ENCODE data around the gene HLA-B. TPM values are rescaled to one million over a fixed set of nuclear protein-coding genes. Genes with fewer than 3 reads are reported as not detected.
"Not testable (repeated sequence)": the region's sequence is repeated elsewhere in the genome, so short reads cannot be mapped to it uniquely, and the experiment has no call there.

HLA-B gene
- total RNA-seq, 2 experiments from 2014 or later = 4,654 to 4,702 TPM

GRCh38 chr6:31378062-31378720, 21.2 kb upstream of the HLA-B start:
- no peaks in the 10 kb centered on the region for H3K36me3 Mint-ChIP-seq (ENCODE audit: low read depth)
- H3K27ac Mint-ChIP-seq = no peak overlapping the region
- no peak for DNase-seq
- H3K4me1 Mint-ChIP-seq = no peaks in the 10 kb centered on the region
- POLR2A ChIA-PET = no interaction called here
- H3K27me3 Mint-ChIP-seq = peaks cover 30% of the 10 kb centered on the region
- H3K4me3 Mint-ChIP-seq = no peak overlapping the region
- H3K9me3 Mint-ChIP-seq = no peaks in the 10 kb centered on the region
- CTCF ChIA-PET = interaction anchor here (0.6 to 3.5 kb wide), 3 partner anchors 12 to 182 kb away, joined by 3 to 16 read pairs (median 3); no protein-coding TSS in a partner anchor

- H3K4me3 Mint-ChIP-seq = no peak overlapping the region
- POLR2A ChIA-PET = no interaction called here
- H3K9me3 Mint-ChIP-seq = no peaks in the 10 kb centered on the region
- no peak for DNase-seq
- H3K27ac Mint-ChIP-seq = no peak overlapping the region
- CTCF ChIA-PET = interaction anchor here (0.6 to 3.5 kb wide), 5 partner anchors 10 to 179 kb away, joined by 3 to 16 read pairs (median 3); no protein-coding TSS in a partner anchor
- H3K27me3 Mint-ChIP-seq = peaks cover 36% of the 10 kb centered on the region
- H3K36me3 Mint-ChIP-seq (ENCODE audit: low read depth) = peaks cover 2% of the 10 kb centered on the region
- peaks cover 2% of the 10 kb centered on the region for H3K4me1 Mint-ChIP-seq
Observed at GRCh38 chr6:31377029-31377428, 20.1 kb upstream of the HLA-B start.

- Mint-ChIP-seq H3K4me3 (no peak overlapping the region), H3K4me1 (peaks cover 4% of the 10 kb centered on the region), H3K27ac (no peak overlapping the region), H3K9me3 (peaks cover 2% of the 10 kb centered on the region), H3K27me3 (peaks cover 33% of the 10 kb centered on the region), H3K36me3 (ENCODE audit: low read depth) (peaks cover 2% of the 10 kb centered on the region)
- no peak for DNase-seq
- ChIA-PET POLR2A (no interaction called here), CTCF (interaction anchor here (1.0 to 3.5 kb wide), 3 partner anchors 9 to 242 kb away, joined by 3 to 16 read pairs (median 3); no protein-coding TSS in a partner anchor)
Observed at GRCh38 chr6:31375699-31376098, 18.7 kb upstream of the HLA-B start.

- POLR2A ChIA-PET, H3K9me3 Mint-ChIP-seq: not testable (repeated sequence)
- peaks cover 40% of the 10 kb centered on the region for H3K27me3 Mint-ChIP-seq
Observed at GRCh38 chr6:31374118-31374517, 17.1 kb upstream of the HLA-B start.

GRCh38 chr6:31368461-31368860, 11.5 kb upstream of the HLA-B start:
- no peak overlapping the region for H3K4me3 Mint-ChIP-seq
- peaks cover 15% of the 10 kb centered on the region for H3K4me1 Mint-ChIP-seq
- no peak for DNase-seq
- peaks cover 2% of the 10 kb centered on the region for H3K36me3 Mint-ChIP-seq (ENCODE audit: low read depth)
- CTCF ChIA-PET = interaction anchor here (1.0 to 4.8 kb wide), 3 partner anchors 171 to 235 kb away, joined by 3 to 73 read pairs (median 14); no protein-coding TSS in a partner anchor
- H3K27me3 Mint-ChIP-seq = peaks cover 60% of the 10 kb centered on the region
- H3K27ac Mint-ChIP-seq = no peak overlapping the region
- peaks cover 2% of the 10 kb centered on the region for H3K9me3 Mint-ChIP-seq
- POLR2A ChIA-PET = no interaction called here

More at GRCh38 chr6:31374118-31374517, 17.1 kb upstream of the HLA-B start:
- CTCF ChIA-PET = interaction anchor here (1.1 to 1.4 kb wide), 2 partner anchors 29 to 68 kb away, joined by 3 read pairs; no protein-coding TSS in a partner anchor
- H3K36me3 Mint-ChIP-seq (ENCODE audit: low read depth); H3K27ac Mint-ChIP-seq; DNase-seq; H3K4me1 Mint-ChIP-seq; H3K4me3 Mint-ChIP-seq: not testable (repeated sequence)

GRCh38 chr6:31366693-31367470, 9.9 kb upstream of the HLA-B start:
- H3K4me1 Mint-ChIP-seq = peaks cover 12% of the 10 kb centered on the region
- peak; percentile 82 for DNase-seq
- no peaks in the 10 kb centered on the region for H3K36me3 Mint-ChIP-seq (ENCODE audit: low read depth)
- no peak overlapping the region for H3K27ac Mint-ChIP-seq
- CTCF ChIA-PET = interaction anchor here (0.5 to 4.8 kb wide), 41 partner anchors 8 to 1479 kb away, joined by 3 to 73 read pairs (median 3); partner anchors contain the start of genes CCHCR1, HLA-B, PSORS1C2 and TCF19
- H3K4me3 Mint-ChIP-seq = peak overlapping the region; percentile 63
- H3K27me3 Mint-ChIP-seq = peaks cover 60% of the 10 kb centered on the region
- POLR2A ChIA-PET = interaction anchor here (0.6 kb wide), 1 partner anchor 169 kb away, joined by 5 read pairs; no protein-coding TSS in a partner anchor
- H3K9me3 Mint-ChIP-seq = peaks cover 2% of the 10 kb centered on the region

- no peak overlapping the region for H3K4me3 Mint-ChIP-seq
- H3K4me1 Mint-ChIP-seq = peaks cover 12% of the 10 kb centered on the region
- CTCF ChIA-PET = interaction anchor here (0.6 to 4.8 kb wide), 12 partner anchors 11 to 654 kb away, joined by 3 to 73 read pairs (median 9); partner anchors contain the start of genes CCHCR1, PSORS1C2 and TCF19
Observed at GRCh38 chr6:31365864-31366263, 8.9 kb upstream of the HLA-B start.

GRCh38 chr6:31363811-31364210, 6.8 kb upstream of the HLA-B start:
- Mint-ChIP-seq H3K4me3 (no peak overlapping the region), H3K27ac (no peak overlapping the region), H3K36me3 (ENCODE audit: low read depth) (peaks cover 11% of the 10 kb centered on the region), H3K27me3 (peaks cover 46% of the 10 kb centered on the region), H3K4me1 (peaks cover 22% of the 10 kb centered on the region), H3K9me3 (no peaks in the 10 kb centered on the region)
- CTCF ChIA-PET = interaction anchor here (1.1 to 4.8 kb wide), 2 partner anchors 167 to 261 kb away, joined by 3 to 73 read pairs; no protein-coding TSS in a partner anchor
- POLR2A ChIA-PET = no interaction called here
- DNase-seq = no peak

More at GRCh38 chr6:31365864-31366263, 8.9 kb upstream of the HLA-B start:
- no peak overlapping the region for H3K27ac Mint-ChIP-seq
- H3K9me3 Mint-ChIP-seq = no peaks in the 10 kb centered on the region
- DNase-seq = no peak
- POLR2A ChIA-PET = interaction anchor here (0.6 kb wide), 1 partner anchor 168 kb away, joined by 5 read pairs; no protein-coding TSS in a partner anchor
- peaks cover 5% of the 10 kb centered on the region for H3K36me3 Mint-ChIP-seq (ENCODE audit: low read depth)
- H3K27me3 Mint-ChIP-seq = peaks cover 61% of the 10 kb centered on the region

- peaks cover 11% of the 10 kb centered on the region for H3K36me3 Mint-ChIP-seq (ENCODE audit: low read depth)
- H3K27ac Mint-ChIP-seq = no peak overlapping the region
- no peak overlapping the region for H3K4me3 Mint-ChIP-seq
- ChIA-PET POLR2A (no interaction called here), CTCF (interaction anchor here (0.8 kb wide), 1 partner anchor 161 kb away, joined by 3 read pairs; no protein-coding TSS in a partner anchor)
- H3K9me3 Mint-ChIP-seq = no peaks in the 10 kb centered on the region
- DNase-seq = no peak
- peaks cover 36% of the 10 kb centered on the region for H3K27me3 Mint-ChIP-seq
- peaks cover 33% of the 10 kb centered on the region for H3K4me1 Mint-ChIP-seq
Observed at GRCh38 chr6:31362751-31363150, 5.8 kb upstream of the HLA-B start.

GRCh38 chr6:31359581-31359980, 2.6 kb upstream of the HLA-B start:
- Mint-ChIP-seq H3K27me3 (peaks cover 18% of the 10 kb centered on the region), H3K9me3 (no peaks in the 10 kb centered on the region), H3K27ac (no peak overlapping the region), H3K4me3 (no peak overlapping the region), H3K36me3 (ENCODE audit: low read depth) (peaks cover 34% of the 10 kb centered on the region), H3K4me1 (peaks cover 35% of the 10 kb centered on the region)
- POLR2A ChIA-PET = no interaction called here
- CTCF ChIA-PET = interaction anchor here (0.5 to 1.6 kb wide), 2 partner anchors 8 to 158 kb away, joined by 4 to 6 read pairs; no protein-coding TSS in a partner anchor
- no peak for DNase-seq

GRCh38 chr6:31358302-31358701, 1.3 kb upstream of the HLA-B start:
- H3K9me3 Mint-ChIP-seq = no peaks in the 10 kb centered on the region
- H3K27me3 Mint-ChIP-seq = peaks cover 14% of the 10 kb centered on the region
- H3K4me1 Mint-ChIP-seq = peaks cover 44% of the 10 kb centered on the region
- peak overlapping the region; percentile 100 for H3K27ac Mint-ChIP-seq
- ChIA-PET POLR2A (no interaction called here), CTCF (interaction anchor here (0.6 to 1.6 kb wide), 2 partner anchors 9 to 161 kb away, joined by 3 to 6 read pairs; no protein-coding TSS in a partner anchor)
- no peak for DNase-seq
- peak overlapping the region; percentile 93 for H3K4me3 Mint-ChIP-seq
- H3K36me3 Mint-ChIP-seq (ENCODE audit: low read depth) = peaks cover 47% of the 10 kb centered on the region

GRCh38 chr6:31357886-31358285, 907 bp upstream of the HLA-B start:
- Mint-ChIP-seq H3K36me3 (ENCODE audit: low read depth) (peaks cover 51% of the 10 kb centered on the region), H3K9me3 (no peaks in the 10 kb centered on the region), H3K4me1 (peaks cover 48% of the 10 kb centered on the region), H3K27ac (peak overlapping the region; percentile 100), H3K27me3 (peaks cover 13% of the 10 kb centered on the region), H3K4me3 (peak overlapping the region; percentile 93)
- DNase-seq = no peak
- POLR2A ChIA-PET = no interaction called here
- CTCF ChIA-PET = interaction anchor here (1.0 to 1.6 kb wide), 2 partner anchors 9 kb away, joined by 5 to 6 read pairs; no protein-coding TSS in a partner anchor

Data from activated CD4-positive, alpha-beta T cell treated with anti-CD3 and anti-CD28 coated beads, Interleukin-2, amount 10 ng/mL, durations not matched to agents 7 days and 5 days (primary cell).